RWPE2 (cell line): ENCODE measurements around the gene CD276.
"Not testable (repeated sequence)": the region's sequence is repeated elsewhere in the genome, so short reads cannot be mapped to it uniquely, and the experiment has no call there.

Source experiments
- ATAC-seq: fragments of 200-7000 bp; cut with Tn5 transposase; 3 replicates; pipeline ENCODE4 v1.9.1; 2021; ENCODE audit warnings: low read depth
- DNase-seq: peaks from one replicate; pipeline ENCODE4 v3.0.0-alpha.2; 2020; ENCODE audit warnings: low spot score
- H3K27ac ChIP-seq: fragments of 450-650 bp; 2 replicates; pipeline ENCODE4 v1.5.1; 2017; ENCODE audit warnings: mild to moderate bottlenecking; ENCODE audit not compliant: poor library complexity, severe bottlenecking
- H3K27me3 ChIP-seq: fragments of 250-450 bp; sonication (Bioruptor Pico); 2 replicates; pipeline ENCODE4 v1.5.1; 2021; ENCODE audit warnings: mild to moderate bottlenecking, moderate library complexity; ENCODE audit not compliant: insufficient read depth, poor library complexity, severe bottlenecking
- H3K36me3 ChIP-seq: fragments of 250-450 bp; sonication (Bioruptor Pico); 2 replicates; pipeline ENCODE4 v1.5.1; 2020; ENCODE audit warnings: low read depth, mild to moderate bottlenecking, moderate library complexity
- H3K4me1 ChIP-seq: fragments of 250-450 bp; sonication (Bioruptor Pico); 2 replicates; pipeline ENCODE4 v1.5.1; 2021; ENCODE audit warnings: mild to moderate bottlenecking, moderate library complexity; ENCODE audit not compliant: insufficient read depth, poor library complexity, severe bottlenecking
- H3K4me3 ChIP-seq: fragments of 250-450 bp; sonication (Bioruptor Pico); 2 replicates; pipeline ENCODE4 v1.5.1; 2021; ENCODE audit warnings: mild to moderate bottlenecking, moderate library complexity; ENCODE audit not compliant: severe bottlenecking
- H3K9me3 ChIP-seq: fragments of 250-450 bp; sonication (Bioruptor Pico); 2 replicates; pipeline ENCODE4 v1.5.1; 2021; ENCODE audit warnings: mild to moderate bottlenecking, moderate library complexity; ENCODE audit not compliant: severe bottlenecking
- TF ChIP-seq, protein P1 (sequence below): fragments of 450-650 bp; IDR thresholded peaks from one replicate; pipeline ENCODE4 v1.5.1; 2017; ENCODE audit warnings: mild to moderate bottlenecking, moderate library complexity; ENCODE audit not compliant: poor library complexity, severe bottlenecking

CD276 gene

DNA sequence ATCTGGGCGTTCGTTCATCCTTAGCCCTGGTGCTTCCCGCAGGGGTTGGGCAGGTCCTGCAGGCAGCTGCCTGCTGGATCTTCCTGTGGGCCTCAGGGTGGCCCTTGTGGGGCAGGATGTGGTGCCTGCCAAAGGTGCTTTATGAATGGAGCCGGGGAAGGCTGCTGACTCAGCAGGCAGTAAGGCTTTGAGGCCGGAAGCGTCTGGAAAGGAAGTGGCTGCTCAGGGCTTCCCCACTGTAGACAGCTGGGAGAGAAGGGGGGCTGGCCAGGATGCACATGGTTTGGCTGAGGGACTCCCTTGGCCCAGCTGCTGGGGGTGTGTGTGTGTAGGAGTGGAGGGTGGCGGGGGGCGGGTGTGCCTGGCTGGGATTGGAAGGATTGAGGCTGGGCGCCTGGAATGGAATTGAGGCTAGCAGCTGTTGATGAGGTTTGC, 12.9 kb downstream of the CD276 start:
- peak; percentile 98 for DNase-seq
- Histone ChIP-seq H3K36me3 (peaks cover 40% of the 10 kb centered on the region), H3K4me1 (peaks cover 23% of the 10 kb centered on the region), H3K4me3 (no peak overlapping the region), H3K27ac (peak overlapping the region; percentile 91), H3K27me3 (no peaks in the 10 kb centered on the region), H3K9me3 (no peaks in the 10 kb centered on the region)
- ATAC-seq: peak; percentile 97
- TF ChIP-seq, protein P1, sequence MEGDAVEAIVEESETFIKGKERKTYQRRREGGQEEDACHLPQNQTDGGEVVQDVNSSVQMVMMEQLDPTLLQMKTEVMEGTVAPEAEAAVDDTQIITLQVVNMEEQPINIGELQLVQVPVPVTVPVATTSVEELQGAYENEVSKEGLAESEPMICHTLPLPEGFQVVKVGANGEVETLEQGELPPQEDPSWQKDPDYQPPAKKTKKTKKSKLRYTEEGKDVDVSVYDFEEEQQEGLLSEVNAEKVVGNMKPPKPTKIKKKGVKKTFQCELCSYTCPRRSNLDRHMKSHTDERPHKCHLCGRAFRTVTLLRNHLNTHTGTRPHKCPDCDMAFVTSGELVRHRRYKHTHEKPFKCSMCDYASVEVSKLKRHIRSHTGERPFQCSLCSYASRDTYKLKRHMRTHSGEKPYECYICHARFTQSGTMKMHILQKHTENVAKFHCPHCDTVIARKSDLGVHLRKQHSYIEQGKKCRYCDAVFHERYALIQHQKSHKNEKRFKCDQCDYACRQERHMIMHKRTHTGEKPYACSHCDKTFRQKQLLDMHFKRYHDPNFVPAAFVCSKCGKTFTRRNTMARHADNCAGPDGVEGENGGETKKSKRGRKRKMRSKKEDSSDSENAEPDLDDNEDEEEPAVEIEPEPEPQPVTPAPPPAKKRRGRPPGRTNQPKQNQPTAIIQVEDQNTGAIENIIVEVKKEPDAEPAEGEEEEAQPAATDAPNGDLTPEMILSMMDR: no peak

DNA sequence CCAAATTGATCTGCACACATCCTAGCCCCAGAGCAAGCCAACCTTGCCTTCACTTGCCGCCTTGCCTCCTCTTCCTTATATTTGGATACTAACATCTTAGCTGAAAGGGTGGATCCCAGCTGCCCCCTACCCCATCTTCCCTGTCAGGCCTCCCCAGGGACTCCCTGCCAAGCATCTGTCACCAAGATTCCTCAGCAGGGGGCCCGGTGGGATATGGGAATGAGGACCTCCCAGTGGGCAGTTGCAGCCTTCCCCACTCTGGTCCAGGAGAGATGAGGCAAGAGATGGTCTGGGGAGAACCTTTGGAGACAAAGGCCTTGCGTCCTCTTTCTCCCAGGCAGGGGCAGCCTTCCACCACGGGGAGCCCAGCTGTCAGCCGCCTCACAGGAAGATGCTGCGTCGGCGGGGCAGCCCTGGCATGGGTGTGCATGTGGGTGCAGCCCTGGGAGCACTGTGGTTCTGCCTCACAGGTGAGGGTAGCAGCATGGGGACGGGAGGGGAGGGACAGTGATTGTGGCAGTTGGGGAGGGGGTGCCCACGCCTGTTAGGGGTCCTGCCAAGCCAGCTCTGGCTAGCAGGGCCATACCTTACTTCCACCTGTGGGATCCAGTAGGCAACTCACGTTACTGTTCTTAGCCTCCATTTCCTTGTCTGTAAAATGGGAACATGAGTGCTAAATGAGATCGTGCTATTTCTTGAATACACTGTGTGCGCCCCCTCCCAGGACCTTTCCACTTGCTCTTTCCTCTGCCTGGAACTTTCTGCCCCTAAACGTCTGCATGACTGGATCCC, 15.3 kb downstream of the CD276 start:
- Histone ChIP-seq H3K27me3 (no peaks in the 10 kb centered on the region), H3K36me3 (peaks cover 44% of the 10 kb centered on the region), H3K4me1 (peaks cover 20% of the 10 kb centered on the region), H3K4me3 (no peak overlapping the region), H3K9me3 (no peaks in the 10 kb centered on the region), H3K27ac (no peak overlapping the region)
- ATAC-seq (no peak), DNase-seq (no peak)
- TF ChIP-seq, protein P1: no peak

DNA sequence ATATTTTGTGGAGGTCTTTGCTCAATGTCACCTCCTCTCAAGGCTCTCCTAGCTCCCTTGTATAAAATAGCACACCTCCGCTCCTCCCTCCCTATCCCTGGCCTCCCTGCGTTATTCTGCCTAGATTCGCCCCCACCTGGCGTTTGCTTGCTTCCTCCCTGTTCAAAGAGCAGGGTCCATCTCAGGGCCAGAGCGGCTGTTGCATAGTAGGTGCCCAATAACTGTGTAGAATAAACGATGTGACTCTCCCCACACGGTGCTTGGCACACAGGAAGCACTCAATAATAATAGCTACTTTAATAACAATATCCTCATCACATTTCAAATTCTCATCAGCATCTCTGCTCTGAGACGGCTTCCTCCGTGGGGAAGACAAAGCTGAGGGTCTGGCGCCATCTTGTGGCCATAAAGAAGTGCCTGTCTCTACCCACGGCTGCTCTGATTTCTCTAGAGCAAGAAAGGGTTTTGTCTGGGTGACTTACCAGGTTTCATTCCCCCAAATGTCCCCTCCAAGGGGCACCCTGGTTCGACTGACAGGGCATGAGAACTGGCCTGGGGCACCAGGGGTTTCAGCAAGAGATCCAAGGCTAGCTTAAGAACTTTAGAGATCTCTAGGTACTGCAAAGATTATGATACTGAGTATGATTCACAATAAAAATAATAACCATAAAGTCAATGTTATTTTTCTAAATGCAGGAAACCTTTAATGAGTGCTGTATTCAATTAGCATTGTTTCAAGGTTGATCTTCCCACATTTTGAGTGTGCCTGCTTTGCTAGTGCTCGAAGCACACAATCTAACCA, 16.1 kb downstream of the CD276 start:
- no peak for DNase-seq
- ATAC-seq: peak; percentile 43; the same call in 2 of the 3 replicates
- no peak overlapping the region for H3K27ac ChIP-seq
- TF ChIP-seq, protein P1: peak; percentile 99
- peaks cover 20% of the 10 kb centered on the region for H3K4me1 ChIP-seq
- peaks cover 52% of the 10 kb centered on the region for H3K36me3 ChIP-seq
- no peak overlapping the region for H3K4me3 ChIP-seq
- H3K9me3 ChIP-seq: no peaks in the 10 kb centered on the region
- H3K27me3 ChIP-seq: no peaks in the 10 kb centered on the region

DNA sequence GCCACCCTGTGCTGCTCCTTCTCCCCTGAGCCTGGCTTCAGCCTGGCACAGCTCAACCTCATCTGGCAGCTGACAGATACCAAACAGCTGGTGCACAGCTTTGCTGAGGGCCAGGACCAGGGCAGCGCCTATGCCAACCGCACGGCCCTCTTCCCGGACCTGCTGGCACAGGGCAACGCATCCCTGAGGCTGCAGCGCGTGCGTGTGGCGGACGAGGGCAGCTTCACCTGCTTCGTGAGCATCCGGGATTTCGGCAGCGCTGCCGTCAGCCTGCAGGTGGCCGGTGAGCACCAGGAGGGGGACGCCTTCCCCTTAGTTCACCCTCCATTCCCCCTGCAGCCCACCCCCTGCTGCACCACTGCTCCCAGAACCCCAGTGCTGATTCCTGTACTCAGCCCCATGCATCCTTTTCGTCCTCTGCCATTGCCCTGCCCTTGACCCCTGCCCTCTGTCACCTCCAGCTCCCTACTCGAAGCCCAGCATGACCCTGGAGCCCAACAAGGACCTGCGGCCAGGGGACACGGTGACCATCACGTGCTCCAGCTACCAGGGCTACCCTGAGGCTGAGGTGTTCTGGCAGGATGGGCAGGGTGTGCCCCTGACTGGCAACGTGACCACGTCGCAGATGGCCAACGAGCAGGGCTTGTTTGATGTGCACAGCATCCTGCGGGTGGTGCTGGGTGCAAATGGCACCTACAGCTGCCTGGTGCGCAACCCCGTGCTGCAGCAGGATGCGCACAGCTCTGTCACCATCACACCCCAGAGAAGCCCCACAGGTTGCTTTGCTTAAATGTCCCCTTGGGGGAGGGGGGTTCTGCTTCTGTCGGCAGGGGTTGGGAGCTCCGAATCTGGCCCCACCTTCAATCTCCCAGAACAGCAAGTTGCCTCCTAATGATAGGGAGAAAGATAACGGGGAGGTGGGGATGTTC, 18.4 kb downstream of the CD276 start:
- H3K36me3 ChIP-seq: peaks cover 74% of the 10 kb centered on the region
- H3K4me3 ChIP-seq, H3K4me1 ChIP-seq, DNase-seq, H3K9me3 ChIP-seq, H3K27me3 ChIP-seq, H3K27ac ChIP-seq, ATAC-seq: not testable (repeated sequence)

DNA sequence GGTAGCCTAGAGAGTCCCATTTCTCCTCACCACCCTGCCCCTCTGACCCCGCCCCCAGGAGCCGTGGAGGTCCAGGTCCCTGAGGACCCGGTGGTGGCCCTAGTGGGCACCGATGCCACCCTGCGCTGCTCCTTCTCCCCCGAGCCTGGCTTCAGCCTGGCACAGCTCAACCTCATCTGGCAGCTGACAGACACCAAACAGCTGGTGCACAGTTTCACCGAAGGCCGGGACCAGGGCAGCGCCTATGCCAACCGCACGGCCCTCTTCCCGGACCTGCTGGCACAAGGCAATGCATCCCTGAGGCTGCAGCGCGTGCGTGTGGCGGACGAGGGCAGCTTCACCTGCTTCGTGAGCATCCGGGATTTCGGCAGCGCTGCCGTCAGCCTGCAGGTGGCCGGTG, 19.4 kb downstream of the CD276 start:
- ATAC-seq, H3K9me3 ChIP-seq, DNase-seq, H3K27ac ChIP-seq, H3K4me1 ChIP-seq, H3K27me3 ChIP-seq, H3K4me3 ChIP-seq: not testable (repeated sequence)
- peaks cover 74% of the 10 kb centered on the region for H3K36me3 ChIP-seq

DNA sequence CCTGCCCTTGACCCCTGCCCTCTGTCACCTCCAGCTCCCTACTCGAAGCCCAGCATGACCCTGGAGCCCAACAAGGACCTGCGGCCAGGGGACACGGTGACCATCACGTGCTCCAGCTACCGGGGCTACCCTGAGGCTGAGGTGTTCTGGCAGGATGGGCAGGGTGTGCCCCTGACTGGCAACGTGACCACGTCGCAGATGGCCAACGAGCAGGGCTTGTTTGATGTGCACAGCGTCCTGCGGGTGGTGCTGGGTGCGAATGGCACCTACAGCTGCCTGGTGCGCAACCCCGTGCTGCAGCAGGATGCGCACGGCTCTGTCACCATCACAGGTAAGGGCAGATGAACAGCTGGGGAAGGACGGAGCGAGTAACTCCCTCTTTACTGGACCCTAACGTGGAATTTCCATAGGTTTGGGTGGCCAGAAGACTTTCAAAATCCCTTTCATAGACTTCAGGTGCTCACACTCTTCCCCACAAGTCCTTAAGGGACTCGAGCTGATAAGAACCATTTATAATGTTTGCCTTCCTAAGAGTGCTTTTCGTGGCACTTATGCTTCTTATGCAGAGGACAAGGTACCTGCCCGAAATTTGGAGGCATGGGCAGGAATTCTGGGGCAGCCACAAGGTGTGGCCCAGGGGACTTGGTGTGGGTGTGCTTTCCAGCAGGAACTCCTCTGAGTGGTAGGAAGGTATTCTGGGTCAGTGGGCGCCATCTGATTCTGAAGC, 20.1 kb downstream of the CD276 start:
- H3K27ac ChIP-seq, H3K4me3 ChIP-seq, H3K9me3 ChIP-seq, DNase-seq, H3K27me3 ChIP-seq, ATAC-seq, H3K4me1 ChIP-seq: not testable (repeated sequence)
- H3K36me3 ChIP-seq: peaks cover 72% of the 10 kb centered on the region
